Fibroblast of villous mesenchyme (primary cell): ENCODE results near the gene TEX51. TPM values are rescaled to one million over a fixed set of nuclear protein-coding genes. Genes with fewer than 3 reads are reported as not detected.
A peak's percentile ranks its signal among the peaks of the same experiment; 100 is the strongest.

Experiments
- DNase-seq: peaks from one replicate; pipeline ENCODE4 v3.0.0-alpha.2; 2010; ENCODE audit warnings: low read depth
- H3K4me3 ChIP-seq: 2 replicates; pipeline ENCODE4 v1.5.1; 2011; ENCODE audit warnings: low read depth, mild to moderate bottlenecking, low read length
- CTCF ChIP-seq: IDR thresholded peaks from 2 replicates; pipeline ENCODE4 v1.5.1; 2012; ENCODE audit warnings: low read depth, mild to moderate bottlenecking, low read length; ENCODE audit not compliant: insufficient read depth
- total RNA-seq: library from RNA; depleted of rRNA; stranded (reverse); fragments of >200 nt; gene quantifications from 2 replicates; pipeline ENCODE4 v1.2.3, GENCODE V29; 2012

TEX51 gene
- total RNA-seq, 1 donor, result not detected

GRCh38 chr2:126881591-126881990, 17.1 kb upstream of the TEX51 start:
- H3K4me3 ChIP-seq, result no peak overlapping the region
- TF ChIP-seq CTCF, result no peak
- DNase-seq, result no peak

DNA sequence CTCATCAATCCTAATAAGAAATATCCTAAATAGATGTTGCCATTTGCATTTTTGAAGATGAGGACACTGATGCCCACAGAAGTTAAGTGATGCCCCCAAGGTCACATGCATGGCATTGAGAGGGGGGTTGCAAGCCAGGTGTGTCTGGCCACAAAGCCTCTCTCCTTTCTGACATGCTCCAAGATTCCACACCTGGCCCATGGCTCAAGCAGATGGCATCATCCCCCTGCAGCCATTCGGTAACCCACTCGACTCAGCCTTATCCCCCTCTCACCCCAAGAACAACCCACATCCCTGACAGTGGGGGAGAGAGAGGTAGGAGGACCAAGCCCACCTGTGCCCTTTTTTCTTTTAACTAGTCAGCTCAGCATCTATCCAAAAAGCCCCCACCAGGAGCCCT, 16.5 kb upstream of the TEX51 start:
- DNase-seq, result no peak
- H3K4me3 ChIP-seq, result no peak overlapping the region
- no peak for TF ChIP-seq CTCF

- DNase-seq, result no peak
- TF ChIP-seq CTCF, result no peak
- H3K4me3 ChIP-seq, result no peak overlapping the region
These were observed 15.7 kb upstream of the TEX51 start for GRCh38 chr2:126882736-126883665.

GRCh38 chr2:126883666-126884040, 15.0 kb upstream of the TEX51 start:
- no peak for TF ChIP-seq CTCF
- H3K4me3 ChIP-seq, result no peak overlapping the region
- DNase-seq, result no peak

GRCh38 chr2:126884861-126885750, 13.6 kb upstream of the TEX51 start:
- H3K4me3 ChIP-seq, result no peak overlapping the region
- no peak for TF ChIP-seq CTCF
- DNase-seq, result no peak

DNA sequence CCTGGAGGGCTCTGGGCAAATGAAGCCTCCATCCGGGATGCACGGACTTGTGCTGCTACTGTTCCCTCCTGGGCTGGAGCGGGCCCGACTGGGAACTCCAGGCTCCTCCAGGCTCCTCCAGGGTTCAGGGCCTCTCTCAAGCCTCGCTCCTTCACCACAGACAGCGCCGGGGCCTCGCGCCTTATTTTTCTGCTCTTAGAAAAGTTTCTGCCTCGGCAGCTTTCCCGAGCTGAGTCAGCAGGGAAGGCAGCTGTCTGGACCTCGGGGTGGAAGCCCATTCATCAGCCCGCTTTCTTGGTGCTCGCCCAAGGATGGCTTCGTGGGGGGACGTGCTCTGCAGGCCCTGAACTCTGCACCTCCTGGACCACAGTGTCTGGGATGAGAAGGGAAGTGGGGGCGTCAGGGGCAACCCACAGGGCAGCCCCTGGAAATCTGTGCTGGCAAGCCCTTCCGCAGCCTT, 12.9 kb upstream of the TEX51 start:
- DNase-seq, result peak; percentile 6
- no peak for TF ChIP-seq CTCF
- peak overlapping the region; percentile 45 for H3K4me3 ChIP-seq
